Measurements from ENCODE around the gene MYPN. TPM values are rescaled to one million over a fixed set of nuclear protein-coding genes. Genes with fewer than 3 reads are reported as not detected.

Gene MYPN
- total RNA-seq, 1 experiment from 2014 or later, result 6.0 TPM

DNA sequence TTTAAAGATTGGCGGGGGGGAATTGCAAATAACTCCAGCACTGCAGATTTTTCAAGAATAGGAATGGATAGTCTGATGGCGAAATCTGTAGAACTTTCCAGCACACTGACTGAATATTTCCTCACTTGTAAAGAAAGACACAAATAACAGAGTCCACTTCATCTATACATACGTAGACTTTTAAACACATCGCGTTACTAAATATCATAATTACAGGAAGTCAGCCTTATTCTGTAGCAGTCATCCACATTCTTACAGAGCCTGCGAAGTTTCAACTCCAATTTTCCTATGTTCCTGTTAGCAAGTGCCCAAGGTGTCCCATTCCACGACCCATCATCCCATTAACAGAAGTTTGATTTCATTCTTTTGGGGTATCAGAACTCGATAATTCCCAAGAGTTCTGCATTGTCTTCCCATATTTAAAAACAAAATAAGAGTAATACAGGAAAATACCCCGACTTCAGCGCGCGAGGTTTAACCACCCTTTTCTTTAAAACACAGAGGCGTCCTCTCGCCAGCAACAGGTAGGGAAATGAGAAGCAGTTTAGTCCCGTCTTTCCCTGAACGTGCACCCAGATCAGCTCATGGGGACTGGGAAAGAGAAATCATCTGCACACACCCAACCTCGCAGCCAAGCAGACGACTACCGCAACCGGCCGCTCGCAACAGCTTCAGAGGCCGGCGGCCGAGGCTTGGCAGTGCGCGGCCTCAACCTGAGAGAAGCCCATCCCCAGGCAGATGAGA lies 35.1 kb upstream of the MYPN start:
- intact Hi-C loops (cut with micrococcal nuclease), result loop anchor here (2.0 kb wide), 1 partner anchor 189 kb away; the partner anchor contains the start of gene SIRT1
- Histone ChIP-seq H3K4me2 (ENCODE audit: low read length) (peak overlapping the region; percentile 81), H3K9me3 (ENCODE audit: low read length) (no peaks in the 10 kb centered on the region), H4K20me1 (ENCODE audit: low read length) (peaks cover 38% of the 10 kb centered on the region), H3K27me3 (ENCODE audit: low read length) (no peaks in the 10 kb centered on the region), H2AFZ (ENCODE audit: low read length) (peak overlapping the region; percentile 87), H3K36me3 (ENCODE audit: low read depth, low read length) (peaks cover 24% of the 10 kb centered on the region), H3K27ac (ENCODE audit: low read length) (peak overlapping the region; percentile 87), H3K9me2 (replicated peaks; ENCODE audit: low read length) (no peaks in the 10 kb centered on the region), H3K4me3 (ENCODE audit: low read length) (peak overlapping the region; percentile 87), H3K4me1 (ENCODE audit: insufficient read depth, low read length) (peaks cover 21% of the 10 kb centered on the region), H3F3A (ENCODE audit: low read length, unreplicated experiment) (no peaks in the 10 kb centered on the region), H3K79me2 (ENCODE audit: low read length) (peaks cover 62% of the 10 kb centered on the region), H3K9ac (ENCODE audit: low read length) (peak overlapping the region; percentile 92)
- ATAC-seq (no peak; the same call in 1 of the 2 replicates), DNase-seq (peak; percentile 56)
- TSS peak; percentile 58 for BruUV-seq (replicated peaks)
- TF ChIP-seq EZH2phosphoT487 (IDR thresholded peaks at IDR 0.05; ENCODE audit: borderline replicate concordance, low read length), result no peak
- TF ChIP-seq, protein P1, sequence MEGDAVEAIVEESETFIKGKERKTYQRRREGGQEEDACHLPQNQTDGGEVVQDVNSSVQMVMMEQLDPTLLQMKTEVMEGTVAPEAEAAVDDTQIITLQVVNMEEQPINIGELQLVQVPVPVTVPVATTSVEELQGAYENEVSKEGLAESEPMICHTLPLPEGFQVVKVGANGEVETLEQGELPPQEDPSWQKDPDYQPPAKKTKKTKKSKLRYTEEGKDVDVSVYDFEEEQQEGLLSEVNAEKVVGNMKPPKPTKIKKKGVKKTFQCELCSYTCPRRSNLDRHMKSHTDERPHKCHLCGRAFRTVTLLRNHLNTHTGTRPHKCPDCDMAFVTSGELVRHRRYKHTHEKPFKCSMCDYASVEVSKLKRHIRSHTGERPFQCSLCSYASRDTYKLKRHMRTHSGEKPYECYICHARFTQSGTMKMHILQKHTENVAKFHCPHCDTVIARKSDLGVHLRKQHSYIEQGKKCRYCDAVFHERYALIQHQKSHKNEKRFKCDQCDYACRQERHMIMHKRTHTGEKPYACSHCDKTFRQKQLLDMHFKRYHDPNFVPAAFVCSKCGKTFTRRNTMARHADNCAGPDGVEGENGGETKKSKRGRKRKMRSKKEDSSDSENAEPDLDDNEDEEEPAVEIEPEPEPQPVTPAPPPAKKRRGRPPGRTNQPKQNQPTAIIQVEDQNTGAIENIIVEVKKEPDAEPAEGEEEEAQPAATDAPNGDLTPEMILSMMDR (conservative IDR thresholded peaks at IDR 0.05; ENCODE audit: low read depth, low read length), result no peak
- no peak for TF ChIP-seq EZH2 (IDR thresholded peaks at IDR 0.05; ENCODE audit: low read length, unreplicated experiment)
- CTCF ChIA-PET, result interaction anchor here (0.6 to 1.1 kb wide), 2 partner anchors 10 to 139 kb away, joined by 4 to 8 read pairs; no protein-coding TSS in a partner anchor
- POLR2A ChIA-PET (ENCODE audit: unreplicated experiment), result interaction anchor here (0.6 kb wide), 1 partner anchor 188 kb away, joined by 30 read pairs; no protein-coding TSS in a partner anchor

DNA sequence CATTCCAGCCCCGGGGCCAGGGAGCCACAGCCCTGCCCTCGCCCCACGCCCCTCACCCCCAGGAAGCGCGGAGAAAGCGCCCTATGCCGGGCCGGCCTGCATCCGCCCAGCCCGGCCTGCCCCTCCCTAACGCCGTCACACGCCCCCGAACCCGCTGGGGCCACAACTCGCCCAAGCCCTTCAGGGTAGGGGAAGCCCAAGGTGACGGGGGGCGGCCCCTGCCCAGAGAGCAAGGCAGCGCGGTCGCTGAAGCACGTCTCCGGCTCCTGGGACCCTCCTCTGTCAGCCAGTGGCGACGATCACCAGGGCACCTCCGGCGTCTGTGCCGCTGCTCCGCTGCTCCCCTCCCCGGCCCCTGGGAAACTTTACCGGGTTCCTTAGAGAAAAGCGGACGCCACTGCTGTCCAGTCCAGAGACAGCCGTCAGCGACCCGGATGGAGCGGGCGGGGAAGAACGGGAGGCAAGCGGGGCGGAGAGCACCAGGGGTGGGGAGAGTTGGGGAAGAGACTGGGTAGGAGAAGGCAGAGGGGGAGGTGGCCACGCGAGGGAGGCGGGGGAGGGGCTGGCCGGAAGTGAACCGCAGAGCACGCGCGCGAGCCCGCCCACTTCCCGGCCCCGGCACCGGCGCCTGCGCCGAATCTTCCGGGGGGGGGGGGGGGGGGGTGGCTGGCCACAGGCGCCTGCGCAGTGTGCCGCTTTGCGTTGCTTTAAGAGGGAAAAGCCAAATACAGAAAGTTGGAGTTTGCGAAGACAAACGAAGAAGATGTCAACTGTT lies 34.3 kb upstream of the MYPN start, which contains the start of gene HERC4:
Gene HERC4, minus strand, starts transcription at position 509 of the 775 bp plus-strand sequence. CDS start 2,175 bp downstream, outside the sequence.
- Histone ChIP-seq H3K4me3 (ENCODE audit: low read length) (peak within 1 kb of the TSS; percentile 87), H4K20me1 (ENCODE audit: low read length) (peaks cover 38% of the 10 kb centered on the region), H3K4me1 (ENCODE audit: insufficient read depth, low read length) (peaks cover 21% of the 10 kb centered on the region), H3K27ac (ENCODE audit: low read length) (peak within 1 kb of the TSS; percentile 87), H3K9me3 (ENCODE audit: low read length) (no peaks in the 10 kb centered on the region), H3F3A (ENCODE audit: low read length, unreplicated experiment) (no peaks in the 10 kb centered on the region), H3K79me2 (ENCODE audit: low read length) (peaks cover 54% of the 10 kb centered on the region), H3K9me2 (replicated peaks; ENCODE audit: low read length) (no peaks in the 10 kb centered on the region), H3K36me3 (ENCODE audit: low read depth, low read length) (peaks cover 24% of the 10 kb centered on the region), H3K4me2 (ENCODE audit: low read length) (peak within 1 kb of the TSS; percentile 81), H3K9ac (ENCODE audit: low read length) (peak within 1 kb of the TSS; percentile 92), H3K27me3 (ENCODE audit: low read length) (no peaks in the 10 kb centered on the region), H2AFZ (ENCODE audit: low read length) (peak within 1 kb of the TSS; percentile 91)
- CTCF ChIA-PET, result no interaction called here
- intact Hi-C loops (cut with micrococcal nuclease), result loop anchor here (2.0 kb wide), 1 partner anchor 190 kb away; the partner anchor contains the start of gene SIRT1
- peak; percentile 97 for DNase-seq
- peak; percentile 86 for ATAC-seq
- BruUV-seq (replicated peaks), result no TSS peak
- TF ChIP-seq EZH2 (IDR thresholded peaks at IDR 0.05; ENCODE audit: low read length, unreplicated experiment) (no peak), EZH2phosphoT487 (IDR thresholded peaks at IDR 0.05; ENCODE audit: borderline replicate concordance, low read length) (no peak)
- TF ChIP-seq, protein P1 (conservative IDR thresholded peaks at IDR 0.05; ENCODE audit: low read depth, low read length), result no peak
- POLR2A ChIA-PET (ENCODE audit: unreplicated experiment), result interaction anchor here (0.6 to 0.7 kb wide), 2 partner anchors 43 to 138 kb away, joined by 3 read pairs; no protein-coding TSS in a partner anchor

All from PC-3 (cell line).